ENCODE data around the gene TSHB.
A peak's percentile ranks its signal among the peaks of the same experiment; 100 is the strongest.

TSHB gene

GRCh38 chr1:115062542-115063004 is 32.9 kb downstream of the TSHB start:
- DNase-seq = peak; percentile 99

DNA sequence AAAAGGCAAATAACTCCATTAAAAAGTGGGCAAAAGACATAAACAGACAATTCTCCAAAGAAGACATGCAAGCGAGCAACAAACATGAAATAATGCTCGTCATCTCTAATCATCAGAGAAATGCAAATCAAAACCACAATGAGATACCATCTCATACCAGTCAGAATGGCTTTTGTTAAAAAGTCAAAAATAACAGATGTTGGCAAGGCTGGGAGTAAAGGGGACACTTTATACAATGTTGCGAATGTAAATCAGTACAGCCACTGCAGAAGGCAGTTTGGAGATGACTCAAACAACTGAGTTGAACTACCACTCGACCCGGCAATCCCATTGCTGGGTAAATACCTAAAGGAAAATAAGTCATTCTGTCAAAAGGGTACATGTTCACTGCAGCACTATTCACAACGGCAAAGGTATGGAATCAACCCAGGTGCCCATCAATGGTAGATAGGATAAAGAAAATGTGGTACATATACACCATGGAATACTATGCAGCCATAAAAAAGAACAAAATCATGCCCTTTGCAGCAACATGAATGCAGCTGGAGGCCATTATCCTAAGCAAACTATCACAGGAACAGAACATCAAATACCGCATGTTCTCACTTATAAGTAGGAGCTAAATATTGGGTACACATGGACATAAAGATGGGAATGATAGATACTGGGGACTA is 33.7 kb downstream of the TSHB start:
- DNase-seq = peak; percentile 14

DNA sequence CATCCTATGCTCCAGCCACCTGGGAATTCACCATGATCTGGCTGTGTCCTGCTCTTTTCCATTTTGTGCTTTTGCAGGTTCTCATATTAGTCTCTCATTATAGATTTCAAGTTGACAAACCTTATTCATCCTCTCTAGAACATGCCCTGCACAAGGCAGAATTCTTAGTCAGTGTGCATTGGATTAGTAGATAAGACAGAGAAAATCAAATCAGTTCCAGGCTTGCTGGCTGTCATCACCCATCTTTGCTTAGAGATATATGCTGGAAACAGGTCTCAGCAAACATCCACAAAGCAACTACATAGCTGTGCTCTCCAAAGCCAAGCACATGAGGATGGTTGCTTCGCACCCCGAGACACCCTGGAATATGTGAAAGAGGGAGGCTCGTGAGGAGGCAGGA is 34.8 kb downstream of the TSHB start:
- DNase-seq = no peak

GRCh38 chr1:115065021-115065420 is 35.4 kb downstream of the TSHB start:
- DNase-seq = no peak

DNA sequence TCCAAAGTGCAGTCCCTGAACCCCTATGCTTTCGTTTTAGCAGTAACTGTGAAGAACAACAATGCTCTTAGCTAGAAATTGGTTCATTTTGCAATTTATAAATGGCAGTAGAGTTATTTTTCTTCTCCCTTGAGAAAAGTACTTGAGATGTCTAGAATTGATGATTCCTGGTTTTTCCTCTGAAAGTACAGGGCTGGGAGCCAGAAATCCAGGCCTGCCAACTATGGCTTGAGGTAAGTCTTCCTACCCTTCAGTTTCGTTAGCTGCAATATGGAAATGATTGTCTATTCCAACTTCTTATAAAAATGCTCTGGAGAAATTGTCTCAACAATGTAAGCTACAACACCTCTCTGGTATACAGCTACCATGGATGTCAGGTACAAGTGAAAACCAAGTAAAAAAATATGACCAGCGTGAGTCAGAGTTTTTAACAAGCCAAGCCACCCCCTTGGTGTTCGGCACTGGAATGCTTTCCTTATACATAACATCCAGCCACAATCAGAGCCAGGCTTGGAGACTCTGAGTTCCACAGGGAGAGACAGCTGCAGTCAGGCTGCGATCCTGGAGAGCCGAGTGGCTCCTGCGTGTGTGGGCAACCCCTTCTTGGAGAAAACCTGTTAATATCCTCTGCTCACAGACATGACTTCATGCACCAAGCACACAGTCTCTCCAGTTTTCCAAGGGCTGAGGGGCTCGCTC is 37.7 kb downstream of the TSHB start:
- DNase-seq = peak; percentile 43

- peak; percentile 94 for DNase-seq
Observed at GRCh38 chr1:115068826-115069585, 39.4 kb downstream of the TSHB start.

GRCh38 chr1:115069659-115070308 is 40.2 kb downstream of the TSHB start:
- DNase-seq = peak; percentile 88

DNA sequence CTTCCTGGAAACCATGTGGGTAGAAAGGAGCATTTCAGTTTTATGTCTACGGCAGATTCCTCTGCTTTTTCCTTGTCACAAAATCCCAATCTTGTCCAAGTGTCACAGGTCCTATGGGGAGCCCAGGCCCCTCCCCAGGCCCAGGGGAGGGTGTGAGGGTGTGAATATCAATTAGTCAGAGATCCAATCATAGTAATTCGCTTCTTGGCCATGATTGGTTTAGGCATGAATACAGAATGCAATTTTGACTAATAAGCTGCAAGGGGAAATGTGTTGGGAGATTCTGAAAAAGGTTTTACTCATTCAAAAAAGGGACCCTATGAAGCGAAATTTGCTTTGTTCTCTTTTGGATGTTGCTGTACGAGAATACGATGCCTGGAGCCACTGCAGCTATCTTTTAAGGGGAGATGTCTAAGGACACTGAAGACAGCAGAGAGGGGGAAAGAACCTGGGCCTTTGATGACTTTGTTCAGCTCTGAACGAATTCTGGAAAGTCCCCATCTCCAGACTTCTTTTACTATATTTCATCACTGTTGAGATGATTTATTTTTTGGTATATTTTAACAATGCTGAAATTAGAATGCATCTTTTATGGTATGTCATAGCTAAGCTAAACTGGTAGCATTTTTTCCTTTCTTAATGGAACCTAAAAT is 41.5 kb downstream of the TSHB start:
- DNase-seq = no peak

- no peak for DNase-seq
Observed at GRCh38 chr1:115073298-115074087, 43.9 kb downstream of the TSHB start.

GRCh38 chr1:115074839-115075534 is 45.4 kb downstream of the TSHB start:
- no peak for DNase-seq

GRCh38 chr1:115076384-115076915 is 46.8 kb downstream of the TSHB start:
- no peak for DNase-seq

- DNase-seq = no peak
Observed at GRCh38 chr1:115077286-115077983, 47.8 kb downstream of the TSHB start.

- no peak for DNase-seq
Observed at GRCh38 chr1:115077984-115078330, 48.3 kb downstream of the TSHB start.

DNA sequence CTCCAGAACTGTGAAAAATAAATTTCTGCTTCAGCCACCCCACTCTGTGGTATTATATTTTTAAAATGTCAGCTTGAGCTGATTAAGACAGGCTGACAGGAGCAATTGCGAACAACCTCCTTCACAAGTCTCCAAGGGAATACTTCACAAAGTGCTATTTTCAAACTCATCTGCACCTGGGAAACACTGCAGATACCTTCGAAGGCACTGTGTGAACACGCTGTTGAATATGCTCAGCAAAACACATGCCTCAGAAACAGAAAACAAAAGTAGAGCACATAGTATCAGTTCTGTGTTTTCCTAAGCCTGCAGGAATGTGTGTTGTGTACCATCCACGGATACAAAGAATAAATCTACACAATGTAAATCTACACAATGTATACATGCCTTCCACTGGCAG is 49.1 kb downstream of the TSHB start:
- no peak for DNase-seq

GRCh38 chr1:115082949-115083348 is 53.3 kb downstream of the TSHB start:
- no peak for DNase-seq
